ENCODE data around the gene REEP1.

The REEP1 gene

GRCh38 chr2:86309966-86310365, 27.5 kb downstream of the REEP1 start:
- no peak overlapping the region for H3K27ac ChIP-seq
- H3K4me3 ChIP-seq: no peak overlapping the region

DNA sequence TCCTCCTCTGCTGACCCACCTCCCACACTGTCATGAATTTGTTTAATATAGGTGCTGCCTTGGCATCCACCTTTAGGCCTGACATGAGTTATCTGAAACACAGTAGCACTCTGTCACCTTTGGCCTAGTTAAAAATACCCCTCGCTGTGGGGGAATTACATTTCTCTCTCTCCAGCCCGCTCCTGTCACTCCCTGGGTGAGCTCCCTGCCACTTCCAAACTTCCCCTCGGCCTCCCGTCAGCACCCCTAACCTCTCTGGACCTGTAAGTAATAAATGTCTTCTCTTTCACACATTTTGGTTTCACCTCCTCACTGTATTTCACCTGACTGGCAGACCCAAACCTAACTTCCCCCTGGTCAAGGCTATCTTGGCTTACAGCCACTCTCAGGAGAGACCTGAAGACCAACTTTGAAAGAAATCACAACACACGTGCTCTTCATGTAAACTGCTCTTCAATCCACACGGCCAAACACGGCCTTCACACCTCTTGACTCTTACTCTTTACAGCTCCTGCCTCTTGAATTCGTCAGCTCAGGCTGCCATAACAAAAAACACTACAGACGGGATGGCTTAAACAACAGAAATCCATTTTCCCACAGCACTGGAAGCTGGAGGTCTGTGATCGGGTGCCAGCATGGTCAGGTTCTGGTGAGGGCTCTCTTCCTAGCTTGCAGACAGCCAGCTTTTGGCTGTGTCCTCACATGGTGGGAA, 28.3 kb downstream of the REEP1 start:
- Histone ChIP-seq H3K27ac (no peak overlapping the region), H3K4me3 (no peak overlapping the region)

DNA sequence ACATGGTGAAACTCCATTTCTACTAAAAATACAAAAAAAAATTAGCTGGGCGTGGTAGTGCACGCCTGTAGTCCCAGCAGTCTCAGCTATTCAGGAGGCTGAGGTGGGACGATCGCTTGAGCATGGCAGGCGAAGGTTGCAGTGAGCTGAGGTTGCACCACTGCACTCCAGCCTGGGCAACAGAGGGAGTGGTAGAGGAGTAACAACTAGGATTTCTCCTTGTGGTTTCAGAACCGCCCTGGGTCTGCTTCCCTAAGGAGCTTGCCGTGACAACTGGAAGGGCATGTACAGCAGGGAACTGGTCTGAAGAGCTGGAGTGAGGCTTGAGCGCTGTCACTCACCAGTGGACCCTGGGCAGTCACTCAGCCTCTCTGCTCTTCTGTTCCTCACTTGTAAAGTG, 29.1 kb downstream of the REEP1 start:
- Histone ChIP-seq H3K4me3 (no peak overlapping the region), H3K27ac (no peak overlapping the region)

GRCh38 chr2:86307431-86307830, 30.0 kb downstream of the REEP1 start:
- Histone ChIP-seq H3K4me3 (no peak overlapping the region), H3K27ac (no peak overlapping the region)

- no peak overlapping the region for H3K4me3 ChIP-seq
Measured at GRCh38 chr2:86305915-86306254, 31.5 kb downstream of the REEP1 start.

GRCh38 chr2:86305195-86305914, 32.1 kb downstream of the REEP1 start:
- no peak overlapping the region for H3K27ac ChIP-seq
- no peak overlapping the region for H3K4me3 ChIP-seq

More at GRCh38 chr2:86305915-86306254, 31.5 kb downstream of the REEP1 start:
- no peak overlapping the region for H3K27ac ChIP-seq

DNA sequence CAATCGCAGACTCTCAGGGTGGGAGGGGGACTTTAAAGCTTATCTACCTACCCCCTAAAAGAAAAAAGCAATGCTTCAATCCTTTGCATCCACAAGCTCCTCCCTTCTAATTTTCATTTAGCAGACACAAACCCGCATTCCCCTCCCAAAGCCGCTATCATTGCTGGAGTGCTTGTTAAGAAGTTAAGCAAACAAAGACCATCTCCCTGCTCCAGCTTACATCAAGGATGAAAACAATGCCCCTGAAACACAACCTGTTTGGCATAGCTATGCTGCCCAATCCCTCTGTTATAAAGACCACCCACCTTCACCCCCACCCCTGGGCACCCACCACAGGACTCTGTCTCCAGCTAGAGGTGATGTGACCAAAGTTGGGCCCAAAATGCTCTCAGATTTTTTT, 33.0 kb downstream of the REEP1 start:
- Histone ChIP-seq H3K27ac (no peak overlapping the region), H3K4me3 (no peak overlapping the region)

GRCh38 chr2:86302320-86302719, 35.1 kb downstream of the REEP1 start:
- H3K27ac ChIP-seq: no peak overlapping the region

GRCh38 chr2:86301711-86302202, 35.7 kb downstream of the REEP1 start:
- Histone ChIP-seq H3K27ac (no peak overlapping the region), H3K4me3 (no peak overlapping the region)

More at GRCh38 chr2:86302320-86302719, 35.1 kb downstream of the REEP1 start:
- H3K4me3 ChIP-seq: no peak overlapping the region

DNA sequence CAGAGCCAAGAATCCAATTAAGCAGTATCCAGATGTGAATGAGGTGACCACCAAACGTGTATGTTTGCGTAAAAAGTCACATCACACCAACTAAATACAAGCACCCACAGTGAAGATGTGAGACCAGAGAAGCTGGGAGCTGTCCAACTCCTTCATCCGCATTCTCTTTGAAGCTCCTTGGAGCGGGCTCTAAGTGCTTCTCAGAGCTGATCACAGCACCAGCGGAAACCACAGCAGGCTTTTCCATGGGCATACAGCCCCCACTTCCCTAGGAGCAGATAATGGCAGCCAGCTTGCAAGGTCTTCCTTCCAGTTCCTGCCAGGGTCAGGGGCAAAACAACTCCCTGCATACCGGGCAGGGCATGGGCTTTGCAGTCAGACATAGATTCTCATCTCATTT, 36.4 kb downstream of the REEP1 start:
- Histone ChIP-seq H3K27ac (no peak overlapping the region), H3K4me3 (no peak overlapping the region)

DNA sequence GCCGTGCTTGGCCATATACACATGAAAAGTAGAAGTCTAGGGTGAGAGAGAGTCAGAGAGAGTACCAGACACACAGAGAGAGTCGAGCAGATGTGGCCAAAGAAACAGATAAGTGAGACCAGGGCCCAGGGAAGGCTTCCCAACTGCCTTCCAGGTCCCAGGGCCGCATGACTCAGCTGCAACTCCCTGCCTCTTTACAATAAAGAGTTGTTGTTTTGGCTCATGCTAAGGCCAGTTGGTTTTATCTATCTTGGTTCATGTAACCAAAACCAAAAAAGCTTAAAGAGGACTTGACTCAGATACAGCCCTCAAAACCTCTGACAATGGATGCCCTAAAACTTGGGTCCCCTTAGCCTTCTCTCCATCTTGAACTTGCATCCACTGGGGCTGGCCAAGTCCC, 36.9 kb downstream of the REEP1 start:
- no peak overlapping the region for H3K4me3 ChIP-seq
- no peak overlapping the region for H3K27ac ChIP-seq

DNA sequence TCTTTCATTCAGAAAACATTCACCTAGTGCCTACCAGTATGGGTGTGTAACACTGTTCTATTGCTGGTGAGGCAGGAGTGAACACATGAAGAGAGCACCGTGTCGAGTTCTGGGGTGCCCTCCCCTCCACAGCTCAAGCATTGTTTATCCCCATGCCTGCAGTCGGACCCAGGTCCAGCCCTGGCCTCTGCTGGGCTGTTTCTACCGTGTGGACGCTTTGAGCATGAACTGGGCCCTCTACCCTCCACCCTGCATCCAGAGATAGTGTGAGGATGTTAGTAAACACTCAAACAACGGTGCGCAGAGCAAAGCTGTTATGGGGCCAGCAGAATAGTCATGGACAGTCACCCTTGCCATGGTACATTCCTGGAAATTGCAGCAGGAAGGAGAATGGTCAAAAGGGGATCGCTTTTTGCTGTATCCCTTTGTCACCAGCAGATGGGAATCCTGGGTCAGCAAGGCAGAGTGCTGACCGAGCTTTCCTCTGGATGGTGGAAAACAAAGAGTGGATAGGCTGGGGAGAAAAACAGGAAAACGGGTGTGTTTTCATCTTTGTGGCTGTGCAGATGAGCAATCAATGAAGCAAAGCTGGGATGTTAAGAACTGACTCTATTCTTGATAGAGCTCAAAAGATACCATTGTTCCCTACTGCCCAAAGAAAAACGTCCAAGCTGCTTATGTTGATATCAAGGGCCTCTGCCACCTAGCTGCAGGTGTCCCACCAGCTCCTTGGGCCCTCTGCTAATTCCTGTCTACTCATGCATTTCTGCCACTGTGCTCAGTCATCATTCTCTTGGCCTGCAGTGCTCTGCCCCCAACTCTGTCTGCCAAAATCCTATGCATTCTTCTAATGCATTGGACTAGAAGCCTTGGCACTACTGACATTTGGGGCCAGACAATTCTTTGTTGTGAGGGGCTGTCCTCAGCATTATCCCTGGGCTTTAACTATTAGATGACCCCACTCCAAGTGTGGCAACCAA, 38.7 kb downstream of the REEP1 start:
- Histone ChIP-seq H3K4me3 (no peak overlapping the region), H3K27ac (no peak overlapping the region)

- no peak overlapping the region for H3K27ac ChIP-seq
- no peak overlapping the region for H3K4me3 ChIP-seq
Measured at GRCh38 chr2:86297382-86298147, 39.9 kb downstream of the REEP1 start.

- no peak overlapping the region for H3K27ac ChIP-seq
- H3K4me3 ChIP-seq: no peak overlapping the region
Measured at GRCh38 chr2:86296947-86297346, 40.5 kb downstream of the REEP1 start.

DNA sequence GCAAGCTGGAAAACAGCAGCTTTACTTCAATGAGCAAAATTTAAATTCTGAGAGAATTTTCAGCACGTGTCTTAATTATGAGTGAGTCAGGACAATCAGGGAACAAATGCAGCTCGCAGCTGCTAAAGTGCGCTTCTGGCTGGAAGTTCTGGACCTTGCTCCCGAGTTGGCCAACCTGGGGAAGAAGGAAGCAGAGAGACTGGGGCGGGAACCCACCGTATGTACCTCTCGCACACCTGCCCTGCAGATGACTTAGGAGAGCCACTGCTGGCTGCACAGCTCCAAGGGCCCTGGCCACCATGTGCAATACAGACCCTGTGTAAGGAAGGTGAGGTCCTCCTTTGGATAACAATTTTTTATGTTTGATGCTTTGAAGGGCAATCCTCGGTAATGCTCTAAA, 42.4 kb downstream of the REEP1 start:
- Histone ChIP-seq H3K4me3 (no peak overlapping the region), H3K27ac (no peak overlapping the region)

- Histone ChIP-seq H3K27ac (no peak overlapping the region), H3K4me3 (no peak overlapping the region)
Measured at GRCh38 chr2:86293612-86294011, 43.8 kb downstream of the REEP1 start.

GRCh38 chr2:86292571-86293515, 44.6 kb downstream of the REEP1 start:
- no peak overlapping the region for H3K27ac ChIP-seq
- no peak overlapping the region for H3K4me3 ChIP-seq

DNA sequence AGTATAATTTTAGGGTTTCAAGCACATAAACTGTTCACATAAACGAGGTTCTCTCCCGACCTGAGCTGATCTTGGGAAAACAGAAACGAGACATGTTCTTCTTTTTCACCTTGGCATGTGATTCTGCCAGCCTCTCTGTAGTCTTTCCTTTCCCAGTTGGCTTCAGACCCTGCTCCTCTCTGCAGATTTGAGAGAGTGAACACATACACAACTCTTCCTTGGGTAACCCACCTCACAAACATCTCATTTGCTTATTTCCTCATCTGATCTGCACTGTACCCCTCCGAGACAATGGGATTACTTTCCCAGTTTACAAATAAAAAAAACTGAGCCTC, 46.1 kb downstream of the REEP1 start:
- Histone ChIP-seq H3K4me3 (no peak overlapping the region), H3K27ac (no peak overlapping the region)
